Peyer's patch (tissue), 4 donors: ENCODE data around the gene ISY1.

Experiments used
- CTCF ChIP-seq, 6 experiments: fragments of 450-650 bp in 4 of 6; fragments of 200-600 bp in 2 of 6; sonication (generic) in 1 of 6; IDR thresholded peaks; one replicate each; pipeline ENCODE4 v1.5.1; 2017 to 2019; ENCODE audit warnings: antibody characterized with exemption in 6 of 6, mild to moderate bottlenecking in 3 of 6, moderate library complexity in 1 of 6
- POLR2A ChIP-seq, 2 donors: fragments of 450-650 bp; IDR thresholded peaks; one replicate each; pipeline ENCODE4 v1.5.1; 2017; ENCODE audit warnings: antibody characterized with exemption in 2 of 2, mild to moderate bottlenecking in 2 of 2, moderate library complexity in 2 of 2

DNA sequence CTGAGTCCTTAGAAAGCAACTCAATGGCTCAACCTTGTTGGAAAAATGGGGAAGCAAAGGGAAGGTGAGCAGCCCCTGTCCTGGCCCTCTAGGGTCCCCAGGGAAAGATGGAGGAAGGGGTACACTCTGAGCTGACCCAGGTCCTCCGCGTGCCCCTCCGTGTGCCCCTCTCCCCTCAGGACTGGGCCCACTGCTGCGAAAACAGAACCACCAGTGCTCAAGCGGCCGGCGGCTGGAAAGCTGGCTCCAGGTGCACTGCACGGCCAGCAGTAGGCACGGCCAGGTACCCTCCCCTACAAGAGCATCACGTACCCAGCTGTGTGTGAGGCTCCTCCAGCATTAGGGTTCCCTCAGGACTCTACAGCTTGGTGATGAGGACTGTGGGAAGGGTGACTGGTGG, 65.6 kb downstream of the ISY1 start:
- TF ChIP-seq CTCF (IDR thresholded peaks at IDR 0.05), result no peak
- TF ChIP-seq POLR2A (IDR thresholded peaks at IDR 0.05), result no peak
